Neural progenitor cell (in vitro differentiated cells): ENCODE results near the gene CCL8.

Source experiments
- CTCF ChIP-seq: fragments of 200-600 bp; sonication (generic); IDR thresholded peaks from 2 replicates; pipeline ENCODE4 v1.5.1; 2017; ENCODE audit warnings: antibody characterized with exemption, mild to moderate bottlenecking
- EZH2 ChIP-seq: fragments of 200-600 bp; sonication (generic); IDR thresholded peaks from 2 replicates; pipeline ENCODE4 v1.6.1; 2017; ENCODE audit warnings: antibody characterized with exemption, mild to moderate bottlenecking, moderate library complexity

GRCh38 chr17:34370376-34370996 is 51.3 kb downstream of the CCL8 start:
- TF ChIP-seq CTCF (no peak), EZH2 (no peak)
